ENCODE measurements around the gene AMBRA1.

- no peak for TF ChIP-seq CTCF (conservative IDR thresholded peaks at IDR 0.05 in 1 of 2, IDR thresholded peaks at IDR 0.05 in 1 of 2; ENCODE audit: extremely low read depth in 1 of 2, insufficient read depth in 1 of 2, low read depth in 1 of 2, low read length in 2 of 2)
- TF ChIP-seq EZH2 (IDR thresholded peaks at IDR 0.05; ENCODE audit: borderline replicate concordance, low read length), result no peak
These were observed 49.0 kb upstream of the AMBRA1 start for GRCh38 chr11:46642627-46643335.
